ENCODE results near the gene ATP5ME. TPM values are rescaled to one million over a fixed set of nuclear protein-coding genes. Genes with fewer than 3 reads are reported as not detected.

The ATP5ME gene
- total and polyA plus RNA-seq, 2 donors (not counting 1 experiment from before 2014, with no cell fraction given), result 257 to 356 TPM

- no peaks in the 10 kb centered on the region for H3K9me3 ChIP-seq (ENCODE audit: control insufficient read depth, insufficient read depth, low read depth, low read length)
- H3K4me1 ChIP-seq (ENCODE audit: control insufficient read depth, extremely low read depth, insufficient read depth, low read length), result peaks cover 21% of the 10 kb centered on the region
- H3K9ac ChIP-seq (ENCODE audit: insufficient read depth, low read length), result no peak overlapping the region
- H2AFZ ChIP-seq (ENCODE audit: low read length), result no peak overlapping the region
- H4K20me1 ChIP-seq (ENCODE audit: control insufficient read depth, extremely low read depth, insufficient read depth, low read length), result no peaks in the 10 kb centered on the region
- peak overlapping the region; percentile 54 for H3K27ac ChIP-seq (ENCODE audit: insufficient read depth, low read length)
- DNase-seq (ENCODE audit: low read depth in 2 of 2), result peak; percentile 15 to 33
- H3K79me2 ChIP-seq (ENCODE audit: control insufficient read depth, insufficient read depth, low read length), result peaks cover 64% of the 10 kb centered on the region
- H3K27me3 ChIP-seq (ENCODE audit: control insufficient read depth, insufficient read depth, low read length), result no peaks in the 10 kb centered on the region
- H3K4me2 ChIP-seq (ENCODE audit: extremely low read depth, insufficient read depth, low read length), result peak overlapping the region; percentile 36
- H3K4me3 ChIP-seq (replicated peaks in 1 of 4; ENCODE audit: control extremely low read depth in 1 of 4, insufficient read depth in 1 of 4, low read depth in 3 of 4, low read length in 4 of 4), result no peak overlapping the region
- TF ChIP-seq CTCF (conservative IDR thresholded peaks at IDR 0.05 in 1 of 2, IDR thresholded peaks at IDR 0.05 in 1 of 2; ENCODE audit: low read depth in 1 of 2, low read length in 2 of 2), result no peak
- TF ChIP-seq EZH2 (IDR thresholded peaks at IDR 0.05; ENCODE audit: low read length, missing control alignments), result no peak
- H3K36me3 ChIP-seq (ENCODE audit: control insufficient read depth, insufficient read depth, low read length), result peaks cover 3% of the 10 kb centered on the region
These were observed 47.4 kb upstream of the ATP5ME start for GRCh38 chr4:721261-722168.

GRCh38 chr4:720111-720860 is 46.2 kb upstream of the ATP5ME start:
- H3K27me3 ChIP-seq (ENCODE audit: control insufficient read depth, insufficient read depth, low read length), result no peaks in the 10 kb centered on the region
- no peak for TF ChIP-seq EZH2 (IDR thresholded peaks at IDR 0.05; ENCODE audit: low read length, missing control alignments)
- no peaks in the 10 kb centered on the region for H3K9me3 ChIP-seq (ENCODE audit: control insufficient read depth, insufficient read depth, low read depth, low read length)
- peaks cover 3% of the 10 kb centered on the region for H3K36me3 ChIP-seq (ENCODE audit: control insufficient read depth, insufficient read depth, low read length)
- no peak overlapping the region for H3K27ac ChIP-seq (ENCODE audit: insufficient read depth, low read length)
- H4K20me1 ChIP-seq (ENCODE audit: control insufficient read depth, extremely low read depth, insufficient read depth, low read length), result no peaks in the 10 kb centered on the region
- H3K4me2 ChIP-seq (ENCODE audit: extremely low read depth, insufficient read depth, low read length), result no peak overlapping the region
- no peak for DNase-seq (ENCODE audit: low read depth in 2 of 2)
- no peak overlapping the region for H2AFZ ChIP-seq (ENCODE audit: low read length)
- H3K9ac ChIP-seq (ENCODE audit: insufficient read depth, low read length), result no peak overlapping the region
- H3K4me1 ChIP-seq (ENCODE audit: control insufficient read depth, extremely low read depth, insufficient read depth, low read length), result peaks cover 15% of the 10 kb centered on the region
- no peak overlapping the region for H3K4me3 ChIP-seq (replicated peaks in 1 of 4; ENCODE audit: control extremely low read depth in 1 of 4, insufficient read depth in 1 of 4, low read depth in 3 of 4, low read length in 4 of 4)
- H3K79me2 ChIP-seq (ENCODE audit: control insufficient read depth, insufficient read depth, low read length), result peaks cover 58% of the 10 kb centered on the region

GRCh38 chr4:718460-718859 is 44.4 kb upstream of the ATP5ME start:
- Histone ChIP-seq H3K27ac (ENCODE audit: insufficient read depth, low read length) (no peak overlapping the region), H3K36me3 (ENCODE audit: control insufficient read depth, insufficient read depth, low read length) (peaks cover 3% of the 10 kb centered on the region), H3K4me3 (replicated peaks in 1 of 4; ENCODE audit: control extremely low read depth in 1 of 4, insufficient read depth in 1 of 4, low read depth in 3 of 4, low read length in 4 of 4) (no peak overlapping the region), H2AFZ (ENCODE audit: low read length) (no peak overlapping the region), H4K20me1 (ENCODE audit: control insufficient read depth, extremely low read depth, insufficient read depth, low read length) (no peaks in the 10 kb centered on the region), H3K9ac (ENCODE audit: insufficient read depth, low read length) (no peak overlapping the region), H3K4me2 (ENCODE audit: extremely low read depth, insufficient read depth, low read length) (no peak overlapping the region), H3K4me1 (ENCODE audit: control insufficient read depth, extremely low read depth, insufficient read depth, low read length) (peaks cover 10% of the 10 kb centered on the region), H3K9me3 (ENCODE audit: control insufficient read depth, insufficient read depth, low read depth, low read length) (no peaks in the 10 kb centered on the region), H3K27me3 (ENCODE audit: control insufficient read depth, insufficient read depth, low read length) (no peaks in the 10 kb centered on the region), H3K79me2 (ENCODE audit: control insufficient read depth, insufficient read depth, low read length) (peaks cover 64% of the 10 kb centered on the region)
- TF ChIP-seq EZH2 (IDR thresholded peaks at IDR 0.05; ENCODE audit: low read length, missing control alignments) (no peak), CTCF (conservative IDR thresholded peaks at IDR 0.05 in 1 of 2, IDR thresholded peaks at IDR 0.05 in 1 of 2; ENCODE audit: low read depth in 1 of 2, low read length in 2 of 2) (no peak)
- DNase-seq (ENCODE audit: low read depth in 2 of 2), result no peak

All from fibroblast of lung (primary cell).